K562 (cell line): ENCODE data around the gene ELF3. TPM values are rescaled to one million over a fixed set of nuclear protein-coding genes. Genes with fewer than 3 reads are reported as not detected.

Source experiments
- CTCF ChIP-seq, 3 experiments: IDR thresholded peaks in 2 of 3; conservative IDR thresholded peaks in 1 of 3; 2 replicates each; pipeline ENCODE4 v1.5.1; 2011 to 2012; ENCODE audit warnings: low read length in 3 of 3, mild to moderate bottlenecking in 3 of 3, control low read depth in 2 of 3, improper control_type of control experiment in 1 of 3, inconsistent platforms in 1 of 3, low read depth in 1 of 3, mixed read lengths in 1 of 3, moderate library complexity in 1 of 3; ENCODE audit not compliant: insufficient read depth in 2 of 3
- FOXJ2 ChIP-seq: fragments of 200-800 bp; sonication (Bioruptor generic); IDR thresholded peaks from 2 replicates; pipeline ENCODE4 v1.6.1; 2016; ENCODE audit warnings: missing genetic modification characterization, missing compliant biosample characterization
- HIVEP1 ChIP-seq: fragments of 250-450 bp; sonication (Bioruptor Pico); IDR thresholded peaks from 2 replicates; pipeline ENCODE4 v1.4.0; 2020; ENCODE audit warnings: mild to moderate bottlenecking
- HMGN3 ChIP-seq: IDR thresholded peaks from 2 replicates; pipeline ENCODE4 v1.6.1; 2011; ENCODE audit warnings: borderline replicate concordance, low read depth, mild to moderate bottlenecking, mixed read lengths, low read length; ENCODE audit not compliant: insufficient read length; ENCODE audit errors: extremely low read depth
- PBX2 ChIP-seq, 2 experiments: IDR thresholded peaks in 1 of 2; conservative IDR thresholded peaks in 1 of 2; 2 replicates each; pipeline ENCODE4 v1.6.1; 2016; ENCODE audit warnings: low read depth in 2 of 2, mild to moderate bottlenecking in 1 of 2, missing compliant biosample characterization in 1 of 2, missing genetic modification characterization in 1 of 2, moderate library complexity in 1 of 2
- RBBP5 ChIP-seq: fragments of 200-600 bp; sonication (generic); IDR thresholded peaks from 2 replicates; pipeline ENCODE4 v1.6.1; 2012; ENCODE audit warnings: borderline replicate concordance, mild to moderate bottlenecking, low read length, control low read depth, inconsistent platforms; ENCODE audit not compliant: insufficient read depth, poor library complexity, severe bottlenecking
- TEAD4 ChIP-seq, 2 experiments: sonication (generic) in 1 of 2; formaldehyde crosslinking in 1 of 2; IDR thresholded peaks; 2 replicates each; pipeline versions ENCODE4 v1.6.1 to v1.8.0; 2012 to 2022; ENCODE audit warnings: borderline replicate concordance in 1 of 2, inconsistent platforms in 1 of 2, low read length in 1 of 2, mild to moderate bottlenecking in 1 of 2, missing genetic modification reagents in 1 of 2
- ZNF23 ChIP-seq: fragments of 250-450 bp; sonication (Bioruptor Pico); IDR thresholded peaks from 2 replicates; pipeline ENCODE4 v1.4.0; 2020; ENCODE audit warnings: mild to moderate bottlenecking
- ZNF408 ChIP-seq: fragments of 250-450 bp; sonication (Bioruptor Pico); IDR thresholded peaks from 2 replicates; pipeline ENCODE4 v1.4.0; 2020; ENCODE audit warnings: low read depth, mild to moderate bottlenecking, moderate library complexity
- ZNF449 ChIP-seq: fragments of 250-450 bp; sonication (Bioruptor Pico); IDR thresholded peaks from 2 replicates; pipeline ENCODE4 v1.8.0; 2022; ENCODE audit warnings: moderate library complexity, mild to moderate bottlenecking, inconsistent platforms
- ZNF57 ChIP-seq: fragments of 450-650 bp; formaldehyde crosslinking; IDR thresholded peaks from 2 replicates; pipeline ENCODE4 v1.4.0; 2020; ENCODE audit warnings: mild to moderate bottlenecking, moderate library complexity
- polyA plus RNA-seq, 8 experiments: library from polyadenylated mRNA; depleted of rRNA in 4 of 8; stranded (reverse) in 5 of 8; unstranded in 3 of 8; fragments of >200 nt; fragmentation: Nextera tagmentation in 2 of 8; fragmentation: Illumina TruSeq in 1 of 8; extraction: Ambion mirVana in 2 of 8; extraction: Trizol in 1 of 8; gene quantifications; 2 replicates each; pipeline versions ENCODE4 v1.2.1 to v1.2.3, GENCODE V29; 2011 to 2014; ENCODE audit warnings: inconsistent platforms in 1 of 8, missing spikeins in 1 of 8
- total RNA-seq, 7 experiments: library from RNA; depleted of rRNA in 6 of 7; stranded (reverse); fragments of >200 nt in 6 of 7; fragmentation: Illumina TruSeq in 2 of 7; extraction: Trizol in 2 of 7; gene quantifications; 2 replicates each; pipeline versions ENCODE4 v1.2.1 to v1.2.3, GENCODE V29; 2011 to 2021; ENCODE audit warnings: low replicate concordance in 1 of 7
- TF ChIP-seq, protein P1 (sequence below), 2 experiments: IDR thresholded peaks; 2 replicates each; pipeline ENCODE4 v1.6.1; 2012; ENCODE audit warnings: improper control_type of control experiment in 2 of 2, low read depth in 2 of 2, low read length in 2 of 2, borderline replicate concordance in 1 of 2

The ELF3 gene
- total and polyA plus RNA-seq, 9 of the 15 experiments (the other 6 are each of a cell fraction or from before 2014, with no cell fraction given) = 0.03 to 1.2 (median 0.07) TPM; not detected in 4

DNA sequence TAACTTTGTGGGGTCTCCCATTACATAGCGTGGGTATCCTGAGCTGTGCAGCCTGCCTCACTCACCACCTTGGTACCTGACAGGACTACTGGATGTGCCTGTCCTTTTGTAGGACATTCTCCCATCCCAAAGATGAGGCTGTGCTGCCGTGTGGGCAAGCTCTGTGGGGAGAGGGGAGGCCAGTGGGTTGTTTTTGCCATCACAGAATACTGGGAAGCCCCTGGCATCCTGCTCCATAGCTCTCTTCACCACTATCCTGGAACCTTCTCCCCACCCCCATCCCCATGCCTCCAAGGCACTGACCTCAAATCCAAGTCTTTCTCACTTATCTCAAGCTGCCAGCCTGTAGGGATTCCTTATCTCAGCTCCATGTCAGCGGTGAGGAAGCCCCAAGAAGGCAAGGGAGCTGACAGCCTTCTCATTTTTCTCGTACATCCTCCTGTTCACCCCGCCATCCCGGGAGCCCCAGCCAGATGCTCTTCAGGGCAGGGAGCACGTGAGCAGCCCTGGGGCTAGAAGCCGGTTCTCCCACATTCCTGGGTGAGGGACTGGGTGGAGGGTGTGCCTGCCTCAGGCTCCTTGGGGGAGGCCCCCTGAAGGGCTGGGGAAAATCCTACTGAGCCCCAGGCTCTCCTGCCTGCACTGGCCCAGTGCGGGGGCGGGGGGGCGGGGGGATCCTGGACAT, 2.4 kb upstream of the ELF3 start (continued):
- TF ChIP-seq CTCF (IDR thresholded peaks at IDR 0.05 in 2 of 3, conservative IDR thresholded peaks at IDR 0.05 in 1 of 3; ENCODE audit: insufficient read depth in 2 of 3, low read depth in 1 of 3, low read length in 3 of 3) (no peak), ZNF57 (CRISPR knock-in tag) (no peak), RBBP5 (peak; percentile 62), HIVEP1 (0 out of 2 replicates have a peak, but pooled peaks have one; percentile 58), PBX2 (CRISPR knock-in tag; IDR thresholded peaks at IDR 0.05; ENCODE audit: low read depth) (no peak), PBX2 (tag; conservative IDR thresholded peaks at IDR 0.05; ENCODE audit: low read depth) (peak; percentile 76), ZNF408 (CRISPR knock-in tag) (no peak), TEAD4 (IDR thresholded peaks at IDR 0.05; ENCODE audit: low read length) (peak; percentile 88), TEAD4 (CRISPR knock-in tag; IDR thresholded peaks at IDR 0.05; ENCODE audit: borderline replicate concordance) (no peak), HMGN3 (peak; percentile 58), FOXJ2 (tag) (peak; percentile 22; the same call in 1 of the 2 replicates), ZNF23 (CRISPR knock-in tag) (no peak), ZNF449 (CRISPR knock-in tag) (no peak)
- TF ChIP-seq, protein P1, sequence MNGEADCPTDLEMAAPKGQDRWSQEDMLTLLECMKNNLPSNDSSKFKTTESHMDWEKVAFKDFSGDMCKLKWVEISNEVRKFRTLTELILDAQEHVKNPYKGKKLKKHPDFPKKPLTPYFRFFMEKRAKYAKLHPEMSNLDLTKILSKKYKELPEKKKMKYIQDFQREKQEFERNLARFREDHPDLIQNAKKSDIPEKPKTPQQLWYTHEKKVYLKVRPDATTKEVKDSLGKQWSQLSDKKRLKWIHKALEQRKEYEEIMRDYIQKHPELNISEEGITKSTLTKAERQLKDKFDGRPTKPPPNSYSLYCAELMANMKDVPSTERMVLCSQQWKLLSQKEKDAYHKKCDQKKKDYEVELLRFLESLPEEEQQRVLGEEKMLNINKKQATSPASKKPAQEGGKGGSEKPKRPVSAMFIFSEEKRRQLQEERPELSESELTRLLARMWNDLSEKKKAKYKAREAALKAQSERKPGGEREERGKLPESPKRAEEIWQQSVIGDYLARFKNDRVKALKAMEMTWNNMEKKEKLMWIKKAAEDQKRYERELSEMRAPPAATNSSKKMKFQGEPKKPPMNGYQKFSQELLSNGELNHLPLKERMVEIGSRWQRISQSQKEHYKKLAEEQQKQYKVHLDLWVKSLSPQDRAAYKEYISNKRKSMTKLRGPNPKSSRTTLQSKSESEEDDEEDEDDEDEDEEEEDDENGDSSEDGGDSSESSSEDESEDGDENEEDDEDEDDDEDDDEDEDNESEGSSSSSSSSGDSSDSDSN (IDR thresholded peaks at IDR 0.05; ENCODE audit: borderline replicate concordance in 1 of 2, low read depth in 2 of 2, low read length in 2 of 2) = peak; percentile 37 to 76; a peak in 1 of 4 replicates
